Endodermal cell (in vitro differentiated cells): Measurements from ENCODE around the gene RMDN3. TPM values are rescaled to one million over a fixed set of nuclear protein-coding genes. Genes with fewer than 3 reads are reported as not detected.

Experiments used
- DNase-seq: peaks from one replicate; pipeline ENCODE4 v3.0.0-alpha.2; 2017
- H3K27ac ChIP-seq: 2 replicates; pipeline ENCODE4 v1.5.1; 2013; ENCODE audit warnings: mild to moderate bottlenecking, low read depth, low read length, moderate library complexity
- H3K27me3 ChIP-seq: 2 replicates; pipeline ENCODE4 v1.6.1; 2013; ENCODE audit warnings: mild to moderate bottlenecking, low read length, moderate library complexity; ENCODE audit not compliant: insufficient read depth, control insufficient read depth, poor library complexity, severe bottlenecking
- H3K36me3 ChIP-seq: 2 replicates; pipeline ENCODE4 v1.7.0; 2013; ENCODE audit warnings: mild to moderate bottlenecking, low read length, moderate library complexity; ENCODE audit not compliant: control insufficient read depth, insufficient read depth
- H3K4me1 ChIP-seq: one replicate; pipeline ENCODE4 v1.7.0; 2013; ENCODE audit warnings: low read length; ENCODE audit not compliant: control insufficient read depth, insufficient read depth
- H3K4me3 ChIP-seq: 2 replicates; pipeline ENCODE4 v1.5.1; 2013; ENCODE audit warnings: mild to moderate bottlenecking, low read length, moderate library complexity
- H3K9ac ChIP-seq: 2 replicates; pipeline ENCODE4 v1.6.1; 2013; ENCODE audit warnings: mild to moderate bottlenecking, low read length, moderate library complexity; ENCODE audit not compliant: poor library complexity, severe bottlenecking; ENCODE audit errors: extremely low read depth
- H3K9me3 ChIP-seq: 2 replicates; pipeline ENCODE4 v1.6.1; 2013; ENCODE audit warnings: mild to moderate bottlenecking, low read length, moderate library complexity; ENCODE audit not compliant: control insufficient read depth
- H3K27ac Mint-ChIP-seq: 2 replicates; pipeline ENCODE4 v1.8.0; 2020; ENCODE audit warnings: mixed read lengths
- H3K27me3 Mint-ChIP-seq: 2 replicates; pipeline ENCODE4 v1.8.0; 2021; ENCODE audit warnings: mild to moderate bottlenecking, mixed read lengths; ENCODE audit not compliant: insufficient read depth
- H3K36me3 Mint-ChIP-seq: 2 replicates; pipeline ENCODE4 v1.8.0; 2020; ENCODE audit warnings: low read depth, mixed read lengths
- H3K4me1 Mint-ChIP-seq: 2 replicates; pipeline ENCODE4 v1.8.0; 2020; ENCODE audit warnings: mixed read lengths
- H3K4me3 Mint-ChIP-seq: 2 replicates; pipeline ENCODE4 v1.8.0; 2020; ENCODE audit warnings: mild to moderate bottlenecking, moderate library complexity, mixed read lengths
- H3K9me3 Mint-ChIP-seq: 2 replicates; pipeline ENCODE4 v1.8.0; 2020; ENCODE audit warnings: mild to moderate bottlenecking, mixed read lengths
- CTCF ChIP-seq: fragments of 200-600 bp; sonication (generic); conservative IDR thresholded peaks from 2 replicates; pipeline ENCODE4 v1.5.0; 2021; ENCODE audit warnings: antibody characterized with exemption, mild to moderate bottlenecking
- whole genome bisulfite sequencing, 2 experiments: methylation state at CpG; one replicate each; pipeline versions ENCODE4 v1.1.5 to v1.1.7; 2013; ENCODE audit warnings: missing lambda C conversion rate in 2 of 2, mixed read lengths in 1 of 2; ENCODE audit not compliant: insufficient coverage in 1 of 2, insufficient read length in 1 of 2; 5-methylcytosine and 5-hydroxymethylcytosine counted together
- total RNA-seq, 2 donors: library from RNA; stranded (reverse); fragmentation: NEBNext Ultra II Directional in 1 of 2; extraction: Animal tissue kit (Norgen Biotek cat#: 25700) in 1 of 2; gene quantifications; 2 replicates in 1 of 2; 3 replicates in 1 of 2; pipeline ENCODE4 v1.2.1, GENCODE V29; 2021

Gene RMDN3
- total RNA-seq, 2 donors from 2014 or later = 15.7 to 23.5 TPM

DNA sequence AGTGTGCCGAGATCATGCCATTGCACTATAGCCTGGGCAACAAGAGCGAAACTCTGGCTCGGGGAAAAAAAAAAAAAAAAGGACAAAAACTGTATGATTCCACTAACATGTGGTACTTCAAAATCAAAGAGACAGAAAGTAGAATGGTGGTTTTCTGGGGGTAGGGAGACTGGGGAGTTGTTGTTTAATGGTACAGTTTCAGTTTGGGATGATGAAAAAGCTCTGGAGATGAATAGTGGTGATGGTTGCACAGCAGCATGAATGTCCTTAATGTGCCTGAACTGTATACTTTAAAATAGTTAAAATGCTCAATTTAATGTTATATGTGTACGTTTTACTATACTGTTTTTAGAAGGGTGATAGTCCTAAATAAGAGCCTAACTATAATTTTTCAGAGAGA, 32.7 kb downstream of the RMDN3 start:
- no peak overlapping the region for H3K27ac ChIP-seq
- WGBS, 2 experiments = 73 to 95% methylated on average over 2 to 3 of the region's 4 CpGs
- no peaks in the 10 kb centered on the region for H3K4me1 ChIP-seq
- peaks cover 63% of the 10 kb centered on the region for H3K36me3 ChIP-seq
- H3K9ac ChIP-seq = no peak overlapping the region
- DNase-seq = no peak
- H3K36me3 Mint-ChIP-seq = peaks cover 34% of the 10 kb centered on the region
- H3K27me3 ChIP-seq = no peaks in the 10 kb centered on the region
- no peaks in the 10 kb centered on the region for H3K9me3 Mint-ChIP-seq
- TF ChIP-seq CTCF = no peak
- no peak overlapping the region for H3K27ac Mint-ChIP-seq
- no peaks in the 10 kb centered on the region for H3K27me3 Mint-ChIP-seq
- H3K9me3 ChIP-seq = no peaks in the 10 kb centered on the region
- H3K4me3 Mint-ChIP-seq = no peak overlapping the region
- H3K4me3 ChIP-seq = no peak overlapping the region
- no peaks in the 10 kb centered on the region for H3K4me1 Mint-ChIP-seq

DNA sequence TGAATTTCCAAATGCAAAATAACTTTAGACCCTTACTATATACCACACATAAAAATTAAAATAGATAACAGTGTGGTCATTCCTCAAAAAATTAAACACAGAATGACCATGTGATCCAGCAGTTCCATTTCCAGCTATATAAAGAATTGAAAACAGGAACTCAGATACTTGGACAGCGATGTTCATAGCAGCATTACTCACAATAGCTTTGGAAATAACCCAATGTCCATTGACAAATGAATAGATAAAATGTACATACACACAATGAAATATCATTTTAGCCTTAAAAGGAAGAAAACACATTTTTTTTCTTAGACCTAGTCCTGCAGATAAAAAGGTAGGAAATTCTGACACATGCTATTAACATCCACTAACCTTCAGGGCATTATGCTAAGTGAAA, 33.4 kb downstream of the RMDN3 start:
- WGBS, 2 experiments = 64% methylated on average over 1 of the region's 1 CpG; no CpG with 5 or more reads in 1 of the 2 experiments
- Mint-ChIP-seq H3K4me3 (no peak overlapping the region), H3K27me3 (no peaks in the 10 kb centered on the region), H3K9me3 (no peaks in the 10 kb centered on the region), H3K4me1 (no peaks in the 10 kb centered on the region), H3K27ac (no peak overlapping the region), H3K36me3 (peaks cover 36% of the 10 kb centered on the region)
- Histone ChIP-seq H3K27me3 (no peaks in the 10 kb centered on the region), H3K27ac (no peak overlapping the region), H3K9me3 (no peaks in the 10 kb centered on the region), H3K36me3 (peaks cover 63% of the 10 kb centered on the region), H3K4me3 (no peak overlapping the region), H3K4me1 (no peaks in the 10 kb centered on the region), H3K9ac (no peak overlapping the region)
- DNase-seq = no peak
- no peak for TF ChIP-seq CTCF

DNA sequence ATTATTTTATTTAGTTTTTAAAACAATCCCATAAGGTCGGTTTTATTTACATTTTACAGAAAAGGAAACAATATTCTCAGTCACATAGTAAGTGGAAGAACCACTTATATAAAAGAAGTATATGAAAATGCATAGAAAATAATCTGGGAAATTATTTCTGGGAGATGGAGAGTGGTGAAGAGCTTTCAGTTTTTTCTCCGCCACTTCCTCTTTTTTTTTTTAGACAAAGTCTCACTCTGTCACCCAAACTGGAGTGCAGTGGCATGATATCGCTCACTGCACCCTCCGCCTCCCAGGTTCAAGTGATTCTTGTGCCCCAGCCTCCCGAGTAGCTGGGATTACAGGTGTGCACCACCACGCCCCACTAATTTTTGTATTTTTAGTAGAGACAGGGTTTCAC, 38.9 kb downstream of the RMDN3 start:
- no peaks in the 10 kb centered on the region for H3K27me3 ChIP-seq
- H3K9me3 Mint-ChIP-seq = no peaks in the 10 kb centered on the region
- no peak overlapping the region for H3K4me3 Mint-ChIP-seq
- peaks cover 52% of the 10 kb centered on the region for H3K36me3 Mint-ChIP-seq
- H3K9me3 ChIP-seq = no peaks in the 10 kb centered on the region
- H3K27me3 Mint-ChIP-seq = no peaks in the 10 kb centered on the region
- no peaks in the 10 kb centered on the region for H3K4me1 Mint-ChIP-seq
- whole genome bisulfite sequencing, 2 experiments = 93 to 99% methylated on average over 2 to 5 of the region's 6 CpGs
- H3K4me3 ChIP-seq = no peak overlapping the region
- no peak for TF ChIP-seq CTCF
- no peak overlapping the region for H3K27ac Mint-ChIP-seq
- H3K36me3 ChIP-seq = peaks cover 67% of the 10 kb centered on the region
- no peak for DNase-seq
- no peak overlapping the region for H3K9ac ChIP-seq
- no peaks in the 10 kb centered on the region for H3K4me1 ChIP-seq
- H3K27ac ChIP-seq = no peak overlapping the region
